Measurements from ENCODE around the gene C1RL.

- TF ChIP-seq CTCF (IDR thresholded peaks at IDR 0.05; ENCODE audit: poor library complexity), result no peak
- TF ChIP-seq EZH2 (IDR thresholded peaks at IDR 0.05; ENCODE audit: borderline replicate concordance), result no peak
- no peak for TF ChIP-seq EZH2phosphoT487 (IDR thresholded peaks at IDR 0.05; ENCODE audit: low read depth, severe bottlenecking, unreplicated experiment)
Measured at GRCh38 chr12:7134396-7135166, 25.6 kb upstream of the C1RL start.

All from hepatocyte (in vitro differentiated cells).